ENCODE measurements around the gene ASPG. TPM values are rescaled to one million over a fixed set of nuclear protein-coding genes. Genes with fewer than 3 reads are reported as not detected.

ASPG gene
- total and polyA plus RNA-seq, 3 donors from 2014 or later, result 2.7 to 3.7 (median 3.3) TPM

GRCh38 chr14:104119119-104119487 is 33.6 kb downstream of the ASPG start:
- no peak for DNase-seq
- H3K4me1 ChIP-seq, result peaks cover 3% of the 10 kb centered on the region
- TF ChIP-seq POLR2A (IDR thresholded peaks at IDR 0.05), result no peak
- H3K27ac ChIP-seq, result no peak overlapping the region
- no peaks in the 10 kb centered on the region for H3K27me3 ChIP-seq
- H3K4me3 ChIP-seq, result no peak overlapping the region
- H3K9me3 ChIP-seq, result no peaks in the 10 kb centered on the region
- intact Hi-C loops (cut with DNase I; ENCODE audit: low total_unique reads), result no loop called here
- 68 to 72% methylated on average over 3 of the region's 3 CpGs for WGBS, 2 donors
- H3K36me3 ChIP-seq (ENCODE audit: low read depth, missing control alignments), result no peaks in the 10 kb centered on the region

GRCh38 chr14:104119488-104120251 is 34.2 kb downstream of the ASPG start:
- H3K36me3 ChIP-seq (ENCODE audit: low read depth, missing control alignments), result no peaks in the 10 kb centered on the region
- intact Hi-C loops (cut with DNase I; ENCODE audit: low total_unique reads), result no loop called here
- H3K9me3 ChIP-seq, result no peaks in the 10 kb centered on the region
- TF ChIP-seq POLR2A (IDR thresholded peaks at IDR 0.05) (no peak), CTCF (IDR thresholded peaks at IDR 0.05) (no peak)
- no peak overlapping the region for H3K4me3 ChIP-seq
- DNase-seq, result no peak
- peaks cover 3% of the 10 kb centered on the region for H3K4me1 ChIP-seq
- no peak overlapping the region for H3K27ac ChIP-seq
- WGBS, 2 donors, result 66 to 79% methylated on average over 13 to 18 of the region's 18 CpGs
- no peaks in the 10 kb centered on the region for H3K27me3 ChIP-seq

GRCh38 chr14:104120281-104120741 is 34.8 kb downstream of the ASPG start:
- no peak overlapping the region for H3K27ac ChIP-seq
- H3K4me1 ChIP-seq, result peaks cover 3% of the 10 kb centered on the region
- DNase-seq, result no peak
- no peaks in the 10 kb centered on the region for H3K36me3 ChIP-seq (ENCODE audit: low read depth, missing control alignments)
- WGBS, 2 donors, result 86 to 92% methylated on average over 5 of the region's 5 CpGs
- no peaks in the 10 kb centered on the region for H3K27me3 ChIP-seq
- intact Hi-C loops (cut with DNase I; ENCODE audit: low total_unique reads), result no loop called here
- TF ChIP-seq POLR2A (IDR thresholded peaks at IDR 0.05) (no peak), CTCF (IDR thresholded peaks at IDR 0.05) (no peak)
- no peaks in the 10 kb centered on the region for H3K9me3 ChIP-seq
- no peak overlapping the region for H3K4me3 ChIP-seq

GRCh38 chr14:104121142-104121541 is 35.6 kb downstream of the ASPG start:
- no peaks in the 10 kb centered on the region for H3K9me3 ChIP-seq
- no peaks in the 10 kb centered on the region for H3K27me3 ChIP-seq
- no peaks in the 10 kb centered on the region for H3K36me3 ChIP-seq (ENCODE audit: low read depth, missing control alignments)
- peaks cover 3% of the 10 kb centered on the region for H3K4me1 ChIP-seq
- WGBS, 2 donors, result 83 to 89% methylated on average over 5 of the region's 5 CpGs
- intact Hi-C loops (cut with DNase I; ENCODE audit: low total_unique reads), result no loop called here
- TF ChIP-seq POLR2A (IDR thresholded peaks at IDR 0.05) (no peak), CTCF (IDR thresholded peaks at IDR 0.05) (no peak)
- no peak overlapping the region for H3K4me3 ChIP-seq
- DNase-seq, result no peak
- H3K27ac ChIP-seq, result no peak overlapping the region

GRCh38 chr14:104123879-104124278 is 38.4 kb downstream of the ASPG start:
- WGBS, 2 donors, result 94 to 100% methylated on average over 1 of the region's 1 CpG
- H3K27me3 ChIP-seq, result no peaks in the 10 kb centered on the region

More at GRCh38 chr14:104123879-104124278, 38.4 kb downstream of the ASPG start:
- Histone ChIP-seq H3K27ac (no peak overlapping the region), H3K9me3 (no peaks in the 10 kb centered on the region), H3K36me3 (ENCODE audit: low read depth, missing control alignments) (no peaks in the 10 kb centered on the region), H3K4me1 (no peaks in the 10 kb centered on the region), H3K4me3 (no peak overlapping the region)
- no peak for DNase-seq
- no peak for TF ChIP-seq CTCF (IDR thresholded peaks at IDR 0.05)
- TF ChIP-seq POLR2A (IDR thresholded peaks at IDR 0.05), result no peak
- intact Hi-C loops (cut with DNase I; ENCODE audit: low total_unique reads), result no loop called here

Measured in testis (tissue), 3 donors.